ENCODE results near the gene CALM3. TPM values are rescaled to one million over a fixed set of nuclear protein-coding genes. Genes with fewer than 3 reads are reported as not detected.

The CALM3 gene
- total RNA-seq, 1 experiment from 2014 or later: 484 TPM

DNA sequence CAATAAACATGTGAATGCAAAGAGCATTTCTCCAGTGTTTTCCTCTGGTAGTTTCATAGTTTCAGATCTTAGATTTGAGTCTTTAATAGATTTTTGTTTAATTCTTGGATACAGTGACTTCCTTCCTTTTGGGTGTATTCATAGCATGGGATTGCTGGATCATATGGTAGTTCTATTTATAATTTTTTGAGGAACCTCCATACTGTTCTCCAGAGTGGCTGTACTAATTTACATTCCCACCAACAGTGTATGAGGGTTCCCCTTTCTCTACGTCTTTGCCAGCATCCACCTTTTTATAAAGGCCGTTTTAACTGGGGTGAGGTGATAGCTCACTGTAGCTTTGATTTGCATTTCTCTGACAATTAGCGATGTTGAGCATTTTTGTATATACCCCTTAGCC lies 9.3 kb upstream of the CALM3 start:
- no peaks in the 10 kb centered on the region for H3K9me3 Mint-ChIP-seq (ENCODE audit: unreplicated experiment)
- no peak overlapping the region for H3K4me3 Mint-ChIP-seq (ENCODE audit: unreplicated experiment)
- intact Hi-C loops (cut with micrococcal nuclease; ENCODE audit: unreplicated experiment): no loop called here
- BruUV-seq (replicated peaks): no TSS peak
- H3K27me3 ChIP-seq (replicated peaks; ENCODE audit: control insufficient read depth, insufficient read depth, low read length): no peaks in the 10 kb centered on the region
- no peaks in the 10 kb centered on the region for H3K27me3 Mint-ChIP-seq (ENCODE audit: insufficient read depth, unreplicated experiment)
- H3K4me1 Mint-ChIP-seq (ENCODE audit: low read depth, unreplicated experiment): peaks cover 7% of the 10 kb centered on the region
- ChIA-PET CTCF (no interaction called here), POLR2A (no interaction called here)
- H3K9me3 ChIP-seq: no peaks in the 10 kb centered on the region
- H3K36me3 Mint-ChIP-seq (ENCODE audit: insufficient read depth, unreplicated experiment): no peaks in the 10 kb centered on the region
- no peaks in the 10 kb centered on the region for H3K36me3 ChIP-seq (ENCODE audit: control insufficient read depth, insufficient read depth, low read length)
- DNase-seq: no peak
- no peak overlapping the region for H3K27ac Mint-ChIP-seq (ENCODE audit: unreplicated experiment)
- peaks cover 7% of the 10 kb centered on the region; the same call in 1 of the 2 replicates for H3K4me1 ChIP-seq
- TF ChIP-seq CTCF (IDR thresholded peaks at IDR 0.05; ENCODE audit: insufficient read depth in 1 of 2, low read depth in 1 of 2, low read length in 1 of 2, severe bottlenecking in 1 of 2, unreplicated experiment in 1 of 2): no peak
- no peak overlapping the region for H3K4me3 ChIP-seq (ENCODE audit: low read depth, low read length)

DNA sequence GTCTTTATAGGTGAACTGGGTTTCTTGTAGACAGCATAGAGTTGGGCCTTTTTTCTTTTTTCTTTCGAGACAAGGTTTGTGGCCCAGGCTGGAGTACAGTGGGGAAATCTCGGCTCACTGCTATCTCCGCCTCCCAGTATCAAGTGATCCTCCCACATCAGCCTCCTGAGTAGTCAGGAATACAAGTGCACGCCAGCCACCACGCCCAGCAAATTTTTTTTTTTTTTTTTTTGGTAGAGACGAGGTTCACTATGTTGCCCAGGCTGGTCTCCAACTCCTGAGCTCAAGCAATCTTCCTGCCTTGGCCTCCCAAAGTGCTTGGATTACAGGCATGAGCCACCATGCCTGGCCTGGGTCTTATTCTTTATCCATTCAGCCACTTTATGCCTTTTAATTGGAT lies 5.1 kb upstream of the CALM3 start:
- Mint-ChIP-seq H3K36me3 (ENCODE audit: insufficient read depth, unreplicated experiment) (peaks cover 14% of the 10 kb centered on the region), H3K9me3 (ENCODE audit: unreplicated experiment) (no peaks in the 10 kb centered on the region), H3K27ac (ENCODE audit: unreplicated experiment) (no peak overlapping the region), H3K27me3 (ENCODE audit: insufficient read depth, unreplicated experiment) (no peaks in the 10 kb centered on the region), H3K4me1 (ENCODE audit: low read depth, unreplicated experiment) (no peaks in the 10 kb centered on the region), H3K4me3 (ENCODE audit: unreplicated experiment) (no peak overlapping the region)
- H3K27me3 ChIP-seq (replicated peaks; ENCODE audit: control insufficient read depth, insufficient read depth, low read length): no peaks in the 10 kb centered on the region; the same call in 1 of the 2 replicates
- DNase-seq: no peak
- H3K36me3 ChIP-seq (ENCODE audit: control insufficient read depth, insufficient read depth, low read length): no peaks in the 10 kb centered on the region
- no peaks in the 10 kb centered on the region for H3K9me3 ChIP-seq
- intact Hi-C loops (cut with micrococcal nuclease; ENCODE audit: unreplicated experiment): no loop called here
- no peak for TF ChIP-seq CTCF (IDR thresholded peaks at IDR 0.05; ENCODE audit: insufficient read depth in 1 of 2, low read depth in 1 of 2, low read length in 1 of 2, severe bottlenecking in 1 of 2, unreplicated experiment in 1 of 2)
- no TSS peak for BruUV-seq (replicated peaks)
- peaks cover 4% of the 10 kb centered on the region for H3K4me1 ChIP-seq
- no peak overlapping the region for H3K4me3 ChIP-seq (ENCODE audit: low read depth, low read length)
- ChIA-PET POLR2A (no interaction called here), CTCF (interaction anchor here (0.7 kb wide), 1 partner anchor 145 kb away, joined by 13 read pairs; no protein-coding TSS in a partner anchor)

- no peak overlapping the region for H3K4me3 ChIP-seq (ENCODE audit: low read depth, low read length)
- Mint-ChIP-seq H3K27me3 (ENCODE audit: insufficient read depth, unreplicated experiment) (no peaks in the 10 kb centered on the region), H3K27ac (ENCODE audit: unreplicated experiment) (no peak overlapping the region), H3K9me3 (ENCODE audit: unreplicated experiment) (no peaks in the 10 kb centered on the region), H3K4me3 (ENCODE audit: unreplicated experiment) (no peak overlapping the region), H3K4me1 (ENCODE audit: low read depth, unreplicated experiment) (no peaks in the 10 kb centered on the region), H3K36me3 (ENCODE audit: insufficient read depth, unreplicated experiment) (peaks cover 22% of the 10 kb centered on the region)
- CTCF ChIA-PET: interaction anchor here (6.2 kb wide), 1 partner anchor 16 kb away, joined by 42 read pairs; no protein-coding TSS in a partner anchor
- POLR2A ChIA-PET: no interaction called here
- intact Hi-C loops (cut with micrococcal nuclease; ENCODE audit: unreplicated experiment): no loop called here
- no peak for DNase-seq
- BruUV-seq (replicated peaks): no TSS peak
- no peaks in the 10 kb centered on the region for H3K9me3 ChIP-seq
- H3K4me1 ChIP-seq: peaks cover 5% of the 10 kb centered on the region
- no peak for TF ChIP-seq CTCF (IDR thresholded peaks at IDR 0.05; ENCODE audit: insufficient read depth in 1 of 2, low read depth in 1 of 2, low read length in 1 of 2, severe bottlenecking in 1 of 2, unreplicated experiment in 1 of 2)
- H3K27me3 ChIP-seq (replicated peaks; ENCODE audit: control insufficient read depth, insufficient read depth, low read length): no peaks in the 10 kb centered on the region; the same call in 1 of the 2 replicates
- no peaks in the 10 kb centered on the region for H3K36me3 ChIP-seq (ENCODE audit: control insufficient read depth, insufficient read depth, low read length)
Measured at GRCh38 chr19:46598372-46598917, 2.7 kb upstream of the CALM3 start.

Measured in Caco-2 (cell line).